ENCODE measurements around the gene UPK3B. TPM values are rescaled to one million over a fixed set of nuclear protein-coding genes. Genes with fewer than 3 reads are reported as not detected.

The UPK3B gene
- total and polyA plus RNA-seq, 9 of the 15 experiments (the other 6 are each of a cell fraction or from before 2014, with no cell fraction given): not detected

GRCh38 chr7:76514926-76515771 is 4.8 kb downstream of the UPK3B start:
- Histone ChIP-seq H3K9me1 (ENCODE audit: control insufficient read depth, insufficient read depth, low read length) (no peaks in the 10 kb centered on the region), H3K9ac (ENCODE audit: insufficient read depth in 1 of 2, low read depth in 2 of 2, low read length in 2 of 2) (peak overlapping the region in 1 of 2 experiments; percentile 55; a peak in 1 of 4 replicates), H3K4me1 (replicated peaks in 1 of 2; ENCODE audit: control insufficient read depth in 2 of 2, insufficient read depth in 2 of 2, low read length in 2 of 2) (peaks cover 0 to 35% of the 10 kb centered on the region in 2 experiments; a peak in 2 of 5 replicates), H3K4me3 (no peak overlapping the region), H4K20me1 (replicated peaks; ENCODE audit: control insufficient read depth, insufficient read depth, low read length) (0 out of 2 replicates have a peak, but pooled peaks cover 3% of the 10 kb centered on the region), H3K79me2 (ENCODE audit: control insufficient read depth, insufficient read depth, low read length) (no peaks in the 10 kb centered on the region), H3K27ac (ENCODE audit: extremely low read depth, low read depth, low read length) (no peak overlapping the region), H3K36me3 (ENCODE audit: control insufficient read depth, insufficient read depth, low read length) (no peaks in the 10 kb centered on the region), H3K9me3 (replicated peaks; ENCODE audit: control insufficient read depth, insufficient read depth, low read depth, low read length) (no peaks in the 10 kb centered on the region), H2AFZ (ENCODE audit: low read depth, low read length) (no peak overlapping the region), H3K4me2 (ENCODE audit: insufficient read depth, low read length) (no peak overlapping the region), H3K27me3 (ENCODE audit: control insufficient read depth in 2 of 2, insufficient read depth in 2 of 2, low read length in 2 of 2) (peaks cover 0 to 5% of the 10 kb centered on the region in 2 experiments; a peak in 2 of 5 replicates)
- WGBS (ENCODE audit: insufficient coverage, low coverage, missing lambda C conversion rate): 56% methylated on average over 12 of the region's 16 CpGs
- in situ Hi-C loops (cut with MboI) (no loop called here), intact Hi-C loops (cut with micrococcal nuclease) (loop anchor here (5.0 kb wide), 1 partner anchor 817 kb away; no protein-coding TSS in a partner anchor)
- ATAC-seq (peak; percentile 5), FAIRE-seq (no peak), DNase-seq (ENCODE audit: extremely low read depth in 1 of 4, low spot score in 3 of 4) (peak in 1 of 4 experiments; percentile 14)
- ChIA-PET CTCF (ENCODE audit: low intra/inter-chr PET ratio) (interaction anchor here (0.6 to 1.4 kb wide), 3 partner anchors 99 to 1420 kb away, joined by 3 to 10 read pairs (median 3); no protein-coding TSS in a partner anchor), POLR2A (no interaction called here)
- no TSS peak for BruUV-seq (replicated peaks)
- TF ChIP-seq ZNF263 (CRISPR knock-in tag; IDR thresholded peaks at IDR 0.05; ENCODE audit: borderline replicate concordance) (peak; percentile 8; the same call in 1 of the 2 replicates), CREB1 (IDR thresholded peaks at IDR 0.05) (no peak), CREB1 (CRISPR knock-in tag; IDR thresholded peaks at IDR 0.05) (no peak), BHLHE40 (IDR thresholded peaks at IDR 0.05; ENCODE audit: low read length) (peak; percentile 70), E2F8 (IDR thresholded peaks at IDR 0.05; ENCODE audit: low read depth, partially characterized antibody) (no peak), ZEB2 (IDR thresholded peaks at IDR 0.05) (no peak)
- TF ChIP-seq, protein P1, sequence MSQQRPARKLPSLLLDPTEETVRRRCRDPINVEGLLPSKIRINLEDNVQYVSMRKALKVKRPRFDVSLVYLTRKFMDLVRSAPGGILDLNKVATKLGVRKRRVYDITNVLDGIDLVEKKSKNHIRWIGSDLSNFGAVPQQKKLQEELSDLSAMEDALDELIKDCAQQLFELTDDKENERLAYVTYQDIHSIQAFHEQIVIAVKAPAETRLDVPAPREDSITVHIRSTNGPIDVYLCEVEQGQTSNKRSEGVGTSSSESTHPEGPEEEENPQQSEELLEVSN (IDR thresholded peaks at IDR 0.05; ENCODE audit: borderline replicate concordance in 1 of 2, extremely low read depth in 1 of 2, insufficient read depth in 1 of 2, insufficient read length in 1 of 2, low read depth in 1 of 2, low read length in 1 of 2, poor library complexity in 1 of 2, severe bottlenecking in 1 of 2): peak in 1 of 2 experiments; percentile 51

All from K562 (cell line).